HUDEP-2 (cell line): ENCODE results near the gene RNF123.

Experiments used
- DNase-seq, 76 experiments: peaks; one replicate each; lab custom pipeline; 2025; ENCODE audit not compliant: unreplicated experiment in 76 of 76; lab: John Stamatoyannopoulos, UW

Gene RNF123

GRCh38 chr3:49700453-49701128 lies 11.2 kb downstream of the RNF123 start:
- no peak for DNase-seq

GRCh38 chr3:49701388-49702077 lies 12.2 kb downstream of the RNF123 start:
- DNase-seq: peak in 3 of 76 experiments; percentile 9 to 15 (median 11)

GRCh38 chr3:49702672-49703071 lies 13.3 kb downstream of the RNF123 start:
- no peak for DNase-seq

GRCh38 chr3:49703443-49703927 lies 14.1 kb downstream of the RNF123 start:
- DNase-seq: peak in 60 of 76 experiments; percentile 9 to 69 (median 45)

- no peak for DNase-seq
Measured at GRCh38 chr3:49703956-49704355, 14.6 kb downstream of the RNF123 start.

- no peak for DNase-seq
Measured at GRCh38 chr3:49704629-49705028, 15.3 kb downstream of the RNF123 start.

- DNase-seq: no peak
Measured at GRCh38 chr3:49705390-49705960, 16.1 kb downstream of the RNF123 start.

- no peak for DNase-seq
Measured at GRCh38 chr3:49706456-49707112, 17.2 kb downstream of the RNF123 start.

GRCh38 chr3:49707113-49707480 lies 17.7 kb downstream of the RNF123 start:
- no peak for DNase-seq

- DNase-seq: no peak
Measured at GRCh38 chr3:49709852-49710251, 20.5 kb downstream of the RNF123 start.

- DNase-seq: no peak
Measured at GRCh38 chr3:49711489-49711888, 22.1 kb downstream of the RNF123 start.

- no peak for DNase-seq
Measured at GRCh38 chr3:49712166-49712565, 22.8 kb downstream of the RNF123 start.

- DNase-seq: no peak
Measured at GRCh38 chr3:49712631-49713317, 23.4 kb downstream of the RNF123 start.

GRCh38 chr3:49713336-49714105 lies 24.2 kb downstream of the RNF123 start:
- DNase-seq: no peak

- DNase-seq: no peak
Measured at GRCh38 chr3:49714728-49715550, 25.6 kb downstream of the RNF123 start.

- DNase-seq: no peak
Measured at GRCh38 chr3:49715611-49716121, 26.3 kb downstream of the RNF123 start.

GRCh38 chr3:49716169-49716568 lies 26.8 kb downstream of the RNF123 start:
- DNase-seq: no peak

- no peak for DNase-seq
Measured at GRCh38 chr3:49716691-49717210, 27.4 kb downstream of the RNF123 start.
